H9 (cell line): ENCODE data around the gene SF3B1. TPM values are rescaled to one million over a fixed set of nuclear protein-coding genes. Genes with fewer than 3 reads are reported as not detected.
A peak's percentile ranks its signal among the peaks of the same experiment; 100 is the strongest.

ENCODE experiments used
- DNase-seq: peaks from one replicate; pipeline ENCODE4 v3.0.0-alpha.2; 2017
- H2AFZ ChIP-seq: one replicate; pipeline ENCODE4 v1.6.1; 2013; ENCODE audit warnings: mild to moderate bottlenecking, low read length, control low read depth, moderate library complexity
- H2AK5ac ChIP-seq: 2 replicates; pipeline ENCODE4 v1.6.1; 2013; ENCODE audit warnings: low read length, control low read depth, mixed read lengths; ENCODE audit not compliant: insufficient read length
- H2BK120ac ChIP-seq: one replicate; pipeline ENCODE4 v1.6.1; 2013; ENCODE audit warnings: low read depth, mild to moderate bottlenecking, low read length, control low read depth, inconsistent platforms; ENCODE audit not compliant: poor library complexity, severe bottlenecking
- H2BK12ac ChIP-seq: 2 replicates; pipeline ENCODE4 v1.6.1; 2013; ENCODE audit warnings: low read length, control low read depth, mixed read lengths, low read depth; ENCODE audit not compliant: insufficient read length
- H2BK15ac ChIP-seq: 2 replicates; pipeline ENCODE4 v1.6.1; 2013; ENCODE audit warnings: low read depth, low read length, control low read depth
- H2BK20ac ChIP-seq: one replicate; pipeline ENCODE4 v1.6.1; 2013; ENCODE audit warnings: low read depth, mild to moderate bottlenecking, low read length, control low read depth, inconsistent platforms; ENCODE audit not compliant: poor library complexity, severe bottlenecking
- H2BK5ac ChIP-seq: 2 replicates; pipeline ENCODE4 v1.6.1; 2013; ENCODE audit warnings: low read length, control low read depth, mixed read lengths; ENCODE audit not compliant: insufficient read length
- H3K14ac ChIP-seq: 2 replicates; pipeline ENCODE4 v1.6.1; 2013; ENCODE audit warnings: low read length, control low read depth; ENCODE audit not compliant: insufficient read depth
- H3K18ac ChIP-seq: 2 replicates; pipeline ENCODE4 v1.6.1; 2013; ENCODE audit warnings: low read depth, mild to moderate bottlenecking, mixed read lengths, low read length, control low read depth; ENCODE audit not compliant: insufficient read length
- H3K23ac ChIP-seq: 2 replicates; pipeline ENCODE4 v1.6.1; 2013; ENCODE audit warnings: low read length, control low read depth, mixed read lengths, low read depth; ENCODE audit not compliant: insufficient read length
- H3K23me2 ChIP-seq: 2 replicates; pipeline ENCODE4 v1.6.1; 2013; ENCODE audit warnings: low read depth, mild to moderate bottlenecking, mixed read lengths, low read length, control low read depth; ENCODE audit not compliant: insufficient read length, poor library complexity, severe bottlenecking
- H3K27ac ChIP-seq: 2 replicates; pipeline ENCODE4 v1.5.1; 2013; ENCODE audit warnings: low read length, control low read depth, mixed read lengths, low read depth; ENCODE audit not compliant: insufficient read length
- H3K27me3 ChIP-seq: 2 replicates; pipeline ENCODE4 v1.6.1; 2013; ENCODE audit warnings: low read length, control low read depth, inconsistent platforms; ENCODE audit not compliant: insufficient read depth
- H3K4ac ChIP-seq: 2 replicates; pipeline ENCODE4 v1.6.1; 2013; ENCODE audit warnings: low read depth, mild to moderate bottlenecking, control low read depth, inconsistent platforms, low read length, moderate library complexity
- H3K4me1 ChIP-seq: 2 replicates; pipeline ENCODE4 v1.6.1; 2013; ENCODE audit warnings: low read length, control low read depth, inconsistent platforms; ENCODE audit not compliant: insufficient read depth
- H3K4me2 ChIP-seq: 2 replicates; pipeline ENCODE4 v1.6.1; 2013; ENCODE audit warnings: low read length, control low read depth, mixed read lengths; ENCODE audit not compliant: insufficient read length, insufficient read depth
- H3K56ac ChIP-seq: 2 replicates; pipeline ENCODE4 v1.6.1; 2013; ENCODE audit warnings: low read depth, mild to moderate bottlenecking, mixed read lengths, low read length, control low read depth; ENCODE audit not compliant: insufficient read length
- H3K79me1 ChIP-seq: 2 replicates; pipeline ENCODE4 v1.6.1; 2013; ENCODE audit warnings: low read depth, mild to moderate bottlenecking, moderate library complexity, low read length, control low read depth, inconsistent platforms; ENCODE audit not compliant: insufficient read depth, poor library complexity, severe bottlenecking
- H3K79me2 ChIP-seq: 2 replicates; pipeline ENCODE4 v1.6.1; 2013; ENCODE audit warnings: low read length, control low read depth, inconsistent platforms; ENCODE audit not compliant: insufficient read depth
- H3K9ac ChIP-seq: 2 replicates; pipeline ENCODE4 v1.6.1; 2013; ENCODE audit warnings: low read length, control low read depth, mixed read lengths; ENCODE audit not compliant: insufficient read length; ENCODE audit errors: extremely low read depth
- H3K9me3 ChIP-seq: one replicate; pipeline ENCODE4 v1.6.1; 2013; ENCODE audit warnings: low read depth, low read length, inconsistent platforms; ENCODE audit not compliant: control insufficient read depth
- H3T11ph ChIP-seq: one replicate; pipeline ENCODE4 v1.6.1; 2013; ENCODE audit warnings: mild to moderate bottlenecking, low read length, control low read depth, inconsistent platforms
- H4K20me1 ChIP-seq: one replicate; pipeline ENCODE4 v1.6.1; 2013; ENCODE audit not compliant: control insufficient read depth, insufficient read length, insufficient read depth
- H4K5ac ChIP-seq: 2 replicates; pipeline ENCODE4 v1.6.1; 2013; ENCODE audit warnings: low read depth, mild to moderate bottlenecking, mixed read lengths, low read length, control low read depth; ENCODE audit not compliant: insufficient read length
- H4K8ac ChIP-seq: replicated peaks from 2 replicates; pipeline ENCODE4 v1.6.1; 2013; ENCODE audit warnings: low read length, control low read depth, mixed read lengths, low read depth; ENCODE audit not compliant: insufficient read length
- H4K91ac ChIP-seq: 2 replicates; pipeline ENCODE4 v1.6.1; 2013; ENCODE audit warnings: low read depth, mild to moderate bottlenecking, moderate library complexity, mixed read lengths, low read length, control low read depth; ENCODE audit not compliant: insufficient read length
- H3K27ac Mint-ChIP-seq, 3 experiments: 2 replicates in 2 of 3; 3 replicates in 1 of 3; pipeline ENCODE4 v1.8.0; 2020 to 2021; ENCODE audit warnings: mixed read lengths in 3 of 3, mild to moderate bottlenecking in 1 of 3, moderate library complexity in 1 of 3
- H3K27me3 Mint-ChIP-seq: 2 replicates; pipeline ENCODE4 v1.8.0; 2021; ENCODE audit warnings: low read depth, mild to moderate bottlenecking, moderate library complexity, mixed read lengths
- H3K36me3 Mint-ChIP-seq, 3 experiments: 2 replicates in 2 of 3; 3 replicates in 1 of 3; pipeline ENCODE4 v1.8.0; 2020 to 2021; ENCODE audit warnings: low read depth in 3 of 3, mixed read lengths in 3 of 3; ENCODE audit not compliant: insufficient read depth in 1 of 3
- H3K4me1 Mint-ChIP-seq, 2 experiments: 2 replicates each; pipeline ENCODE4 v1.8.0; 2020; ENCODE audit warnings: mixed read lengths in 2 of 2
- H3K4me3 Mint-ChIP-seq, 2 experiments: 2 replicates in 1 of 2; 3 replicates in 1 of 2; pipeline ENCODE4 v1.8.0; 2020 to 2021; ENCODE audit warnings: mild to moderate bottlenecking in 2 of 2, mixed read lengths in 2 of 2, moderate library complexity in 1 of 2
- H3K9me3 Mint-ChIP-seq, 2 experiments: 2 replicates in 1 of 2; 3 replicates in 1 of 2; pipeline ENCODE4 v1.8.0; 2020; ENCODE audit warnings: mild to moderate bottlenecking in 2 of 2, mixed read lengths in 2 of 2, moderate library complexity in 1 of 2
- WGBS: extraction: QIAGEN DNeasy Blood & Tissue Kit; methylation state at CpG from one replicate; pipeline ENCODE4 v1.1.7; 2013; ENCODE audit warnings: missing lambda C conversion rate, low lambda C conversion rate, mixed read lengths; ENCODE audit not compliant: insufficient read length; ENCODE audit errors: extremely low coverage; 5-methylcytosine and 5-hydroxymethylcytosine counted together
- total RNA-seq: library from RNA; stranded (reverse); gene quantifications from 2 replicates; pipeline ENCODE4 v1.2.1, GENCODE V29; 2021
- TF ChIP-seq, protein P1 (sequence below): fragments of 200-600 bp; sonication (generic); conservative IDR thresholded peaks from 3 replicates; pipeline ENCODE4 v1.8.0; 2021; ENCODE audit warnings: antibody characterized with exemption, mild to moderate bottlenecking

The SF3B1 gene
- total RNA-seq, 1 experiment from 2014 or later: 278 TPM

DNA sequence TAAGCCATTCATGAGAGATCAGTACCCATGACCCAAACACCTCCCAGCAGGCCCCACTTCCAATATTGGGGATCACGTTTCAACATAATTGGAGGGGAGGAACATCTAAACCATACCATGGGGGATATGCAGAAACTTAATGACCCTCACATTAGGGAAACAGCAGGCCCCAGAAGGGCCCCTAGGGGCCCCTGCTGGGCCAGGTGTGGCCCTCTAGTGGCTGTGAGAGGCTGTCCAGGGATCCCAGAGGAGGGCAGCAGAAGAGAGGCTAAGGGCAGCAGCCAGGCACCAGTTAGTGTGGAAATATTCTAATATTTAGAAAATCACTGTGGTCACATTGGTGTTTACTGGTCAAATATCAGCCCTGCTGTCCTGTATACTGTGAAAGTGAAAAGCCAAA, 75.0 kb downstream of the SF3B1 start:
- Histone ChIP-seq H3T11ph (no peak overlapping the region), H3K4ac (no peak overlapping the region), H3K27ac (no peak overlapping the region), H2BK5ac (no peak overlapping the region), H3K27me3 (no peaks in the 10 kb centered on the region), H4K8ac (no peak overlapping the region), H2AK5ac (no peak overlapping the region), H3K9me3 (no peaks in the 10 kb centered on the region), H3K23ac (no peak overlapping the region), H3K4me2 (no peak overlapping the region), H4K5ac (no peak overlapping the region), H2BK15ac (no peak overlapping the region), H3K14ac (no peak overlapping the region), H2BK12ac (no peak overlapping the region), H3K23me2 (no peaks in the 10 kb centered on the region), H2BK20ac (no peak overlapping the region), H3K4me1 (no peaks in the 10 kb centered on the region), H3K9ac (no peak overlapping the region), H3K56ac (no peak overlapping the region), H2BK120ac (no peak overlapping the region), H3K79me1 (no peaks in the 10 kb centered on the region), H3K18ac (no peak overlapping the region), H4K91ac (no peak overlapping the region), H2AFZ (no peak overlapping the region), H3K79me2 (no peaks in the 10 kb centered on the region), H4K20me1 (no peaks in the 10 kb centered on the region)
- H3K4me1 Mint-ChIP-seq: peaks cover 0 to 6% of the 10 kb centered on the region in 2 experiments; a peak in 3 of 4 replicates
- H3K36me3 Mint-ChIP-seq: no peaks in the 10 kb centered on the region
- H3K4me3 Mint-ChIP-seq: no peak overlapping the region
- no CpG with 5 or more reads among the region's 1 CpG for WGBS
- H3K9me3 Mint-ChIP-seq: 0 out of 5 replicates have a peak, but pooled peaks cover 0 to 2% of the 10 kb centered on the region in 2 experiments
- H3K27ac Mint-ChIP-seq: no peak overlapping the region
- peak; percentile 38 for DNase-seq
- TF ChIP-seq, protein P1, sequence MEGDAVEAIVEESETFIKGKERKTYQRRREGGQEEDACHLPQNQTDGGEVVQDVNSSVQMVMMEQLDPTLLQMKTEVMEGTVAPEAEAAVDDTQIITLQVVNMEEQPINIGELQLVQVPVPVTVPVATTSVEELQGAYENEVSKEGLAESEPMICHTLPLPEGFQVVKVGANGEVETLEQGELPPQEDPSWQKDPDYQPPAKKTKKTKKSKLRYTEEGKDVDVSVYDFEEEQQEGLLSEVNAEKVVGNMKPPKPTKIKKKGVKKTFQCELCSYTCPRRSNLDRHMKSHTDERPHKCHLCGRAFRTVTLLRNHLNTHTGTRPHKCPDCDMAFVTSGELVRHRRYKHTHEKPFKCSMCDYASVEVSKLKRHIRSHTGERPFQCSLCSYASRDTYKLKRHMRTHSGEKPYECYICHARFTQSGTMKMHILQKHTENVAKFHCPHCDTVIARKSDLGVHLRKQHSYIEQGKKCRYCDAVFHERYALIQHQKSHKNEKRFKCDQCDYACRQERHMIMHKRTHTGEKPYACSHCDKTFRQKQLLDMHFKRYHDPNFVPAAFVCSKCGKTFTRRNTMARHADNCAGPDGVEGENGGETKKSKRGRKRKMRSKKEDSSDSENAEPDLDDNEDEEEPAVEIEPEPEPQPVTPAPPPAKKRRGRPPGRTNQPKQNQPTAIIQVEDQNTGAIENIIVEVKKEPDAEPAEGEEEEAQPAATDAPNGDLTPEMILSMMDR: peak; percentile 63
- H3K27me3 Mint-ChIP-seq: no peaks in the 10 kb centered on the region
